SK-N-MC (cell line): ENCODE measurements around the gene KCNH1.

ENCODE experiments used
- EZH2 ChIP-seq: fragments of 200-600 bp; sonication (generic); IDR thresholded peaks from one replicate; pipeline ENCODE4 v1.6.1; 2017; ENCODE audit warnings: antibody characterized with exemption
- POLR2AphosphoS5 ChIP-seq: IDR thresholded peaks from 2 replicates; pipeline ENCODE4 v1.6.1; 2012; ENCODE audit warnings: mild to moderate bottlenecking, low read depth, low read length, borderline replicate concordance

DNA sequence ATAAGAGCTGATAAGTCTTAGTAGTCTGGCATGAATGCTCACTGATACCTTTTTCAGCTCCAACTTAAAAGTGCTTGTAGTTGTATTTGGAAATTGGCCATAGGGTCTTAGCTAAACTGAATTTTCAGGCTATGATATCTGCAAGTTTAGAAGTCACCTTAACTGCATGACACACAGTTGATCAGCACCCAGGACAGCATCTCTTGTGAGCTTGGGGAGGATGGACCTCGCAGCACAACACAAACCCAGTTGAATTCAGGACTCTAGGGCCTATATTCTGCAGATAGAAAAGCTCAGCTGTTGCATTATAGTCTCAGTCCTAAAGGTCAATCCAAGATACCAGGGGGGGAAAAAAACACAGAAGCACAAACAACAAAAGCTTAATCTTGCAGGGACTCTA, 394.3 kb downstream of the KCNH1 start:
- no peak for TF ChIP-seq EZH2
- no peak for TF ChIP-seq POLR2AphosphoS5
